Measurements from ENCODE around the gene ADCYAP1R1. TPM values are rescaled to one million over a fixed set of nuclear protein-coding genes. Genes with fewer than 3 reads are reported as not detected.

Gene ADCYAP1R1
- total RNA-seq, result not detected
- not detected for total RNA-seq (2013)

DNA sequence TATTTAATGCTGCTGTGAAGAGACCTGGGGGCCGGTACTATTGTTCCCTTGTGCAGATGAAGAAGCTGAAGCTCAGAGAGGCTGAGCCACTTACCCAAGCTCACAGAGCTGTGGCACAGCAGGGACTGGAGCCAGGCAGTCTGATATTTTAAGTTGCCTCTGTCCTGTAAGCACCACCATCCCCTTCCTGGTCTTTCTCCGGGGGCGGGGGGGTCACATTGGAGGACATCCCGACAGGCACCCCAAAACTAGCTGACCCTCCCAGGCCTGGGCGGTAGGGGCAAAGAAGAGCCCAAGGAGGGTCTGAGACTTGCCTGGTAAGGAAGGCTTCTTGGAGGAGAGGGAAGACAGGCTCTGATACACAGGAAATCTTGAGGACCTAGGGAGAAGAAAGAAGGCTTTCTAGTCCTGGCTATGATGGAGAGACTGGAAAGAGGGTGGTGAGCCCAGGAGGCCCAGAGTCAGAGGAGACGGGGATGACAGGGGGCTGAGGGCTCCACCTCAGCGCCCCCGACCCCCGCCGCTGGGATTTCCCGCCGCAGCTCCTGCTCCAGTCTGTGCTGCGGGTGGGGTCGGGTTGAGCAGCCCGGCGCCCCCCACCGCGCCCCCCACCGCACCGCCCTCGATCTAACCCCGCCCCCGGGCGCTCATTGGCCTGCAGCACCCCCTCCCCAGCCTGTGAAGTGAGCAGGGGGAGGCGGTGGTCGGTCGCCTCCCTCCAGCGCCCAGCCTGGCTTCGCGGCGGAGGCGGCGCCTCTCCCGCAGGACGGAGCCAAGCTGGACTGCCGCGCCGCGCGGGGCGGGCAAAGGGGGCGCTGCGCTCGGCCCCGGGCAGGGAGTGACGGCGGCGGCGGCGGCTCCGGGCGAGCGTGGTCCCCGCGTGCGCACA, at the start of gene ADCYAP1R1:
Gene ADCYAP1R1, plus strand, starts transcription at position 711 of the 889 bp plus-strand sequence. CDS start 10,957 bp downstream, outside the sequence.
- WGBS (ENCODE audit: insufficient coverage), result 8% methylated on average over 46 of the region's 56 CpGs
- no peak within 1 kb of the TSS for H3K27ac Mint-ChIP-seq
- Histone ChIP-seq H3K27ac (ENCODE audit: low read length) (no peak within 1 kb of the TSS), H3K9me3 (ENCODE audit: control insufficient read depth, insufficient read depth, low read length) (no peaks in the 10 kb centered on the region), H3K4me1 (ENCODE audit: control insufficient read depth, insufficient read depth, low read length) (no peaks in the 10 kb centered on the region), H3K36me3 (ENCODE audit: control insufficient read depth, insufficient read depth, low read length) (no peaks in the 10 kb centered on the region), H3K27me3 (ENCODE audit: control insufficient read depth, insufficient read depth, low read length) (peaks cover 5% of the 10 kb centered on the region), H3K4me3 (ENCODE audit: low read length) (no peak within 1 kb of the TSS)
- no peak within 1 kb of the TSS for H3K4me3 Mint-ChIP-seq
- TF ChIP-seq, protein P1, sequence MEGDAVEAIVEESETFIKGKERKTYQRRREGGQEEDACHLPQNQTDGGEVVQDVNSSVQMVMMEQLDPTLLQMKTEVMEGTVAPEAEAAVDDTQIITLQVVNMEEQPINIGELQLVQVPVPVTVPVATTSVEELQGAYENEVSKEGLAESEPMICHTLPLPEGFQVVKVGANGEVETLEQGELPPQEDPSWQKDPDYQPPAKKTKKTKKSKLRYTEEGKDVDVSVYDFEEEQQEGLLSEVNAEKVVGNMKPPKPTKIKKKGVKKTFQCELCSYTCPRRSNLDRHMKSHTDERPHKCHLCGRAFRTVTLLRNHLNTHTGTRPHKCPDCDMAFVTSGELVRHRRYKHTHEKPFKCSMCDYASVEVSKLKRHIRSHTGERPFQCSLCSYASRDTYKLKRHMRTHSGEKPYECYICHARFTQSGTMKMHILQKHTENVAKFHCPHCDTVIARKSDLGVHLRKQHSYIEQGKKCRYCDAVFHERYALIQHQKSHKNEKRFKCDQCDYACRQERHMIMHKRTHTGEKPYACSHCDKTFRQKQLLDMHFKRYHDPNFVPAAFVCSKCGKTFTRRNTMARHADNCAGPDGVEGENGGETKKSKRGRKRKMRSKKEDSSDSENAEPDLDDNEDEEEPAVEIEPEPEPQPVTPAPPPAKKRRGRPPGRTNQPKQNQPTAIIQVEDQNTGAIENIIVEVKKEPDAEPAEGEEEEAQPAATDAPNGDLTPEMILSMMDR (IDR thresholded peaks at IDR 0.05), result no peak
- intact Hi-C loops (cut with micrococcal nuclease), result no loop called here
- ATAC-seq (no peak), DNase-seq (no peak)
- no peaks in the 10 kb centered on the region for H3K36me3 Mint-ChIP-seq
- H3K9me3 Mint-ChIP-seq, result no peaks in the 10 kb centered on the region
- peaks cover 31 to 46% of the 10 kb centered on the region in 2 donors for H3K27me3 Mint-ChIP-seq (ENCODE audit: low read depth in 2 of 2)
- no peaks in the 10 kb centered on the region for H3K4me1 Mint-ChIP-seq

DNA sequence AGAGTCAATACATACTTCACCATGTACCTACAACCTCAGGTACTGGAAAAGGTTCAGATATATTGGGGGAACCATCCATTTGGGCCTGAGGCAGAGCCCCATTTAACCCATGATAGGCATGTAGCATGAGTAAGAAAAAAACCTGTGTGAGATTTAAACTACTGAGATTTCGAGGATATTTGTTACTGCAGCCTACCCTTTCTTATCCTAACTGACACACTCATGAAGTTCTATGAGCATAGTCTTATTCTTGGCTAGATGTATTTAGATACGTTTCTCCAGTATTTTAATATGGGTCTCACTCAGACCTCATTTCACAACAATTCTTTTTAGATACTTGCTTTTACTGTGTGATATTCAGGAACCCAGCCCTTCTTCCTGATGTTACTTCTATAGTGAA, 49.0 kb upstream of the ADCYAP1R1 start:
- Mint-ChIP-seq H3K27ac (no peak overlapping the region), H3K36me3 (no peaks in the 10 kb centered on the region), H3K9me3 (no peaks in the 10 kb centered on the region), H3K27me3 (ENCODE audit: low read depth in 2 of 2) (peaks cover 7 to 12% of the 10 kb centered on the region in 2 donors), H3K4me1 (peaks cover 0 to 8% of the 10 kb centered on the region in 2 donors), H3K4me3 (no peak overlapping the region)
- H3K4me1 ChIP-seq (ENCODE audit: control insufficient read depth, insufficient read depth, low read length), result no peaks in the 10 kb centered on the region
- H3K27me3 ChIP-seq (ENCODE audit: control insufficient read depth, insufficient read depth, low read length), result no peaks in the 10 kb centered on the region
- no peak overlapping the region for H3K4me3 ChIP-seq (ENCODE audit: low read length)
- intact Hi-C loops (cut with micrococcal nuclease), result no loop called here
- H3K27ac ChIP-seq (ENCODE audit: low read length), result no peak overlapping the region
- TF ChIP-seq, protein P1 (IDR thresholded peaks at IDR 0.05), result no peak
- no peaks in the 10 kb centered on the region for H3K36me3 ChIP-seq (ENCODE audit: control insufficient read depth, insufficient read depth, low read length)
- H3K9me3 ChIP-seq (ENCODE audit: control insufficient read depth, insufficient read depth, low read length), result no peaks in the 10 kb centered on the region
- no CpG with 5 or more reads among the region's 2 CpGs for WGBS (ENCODE audit: insufficient coverage)
- DNase-seq (no peak), ATAC-seq (no peak)

DNA sequence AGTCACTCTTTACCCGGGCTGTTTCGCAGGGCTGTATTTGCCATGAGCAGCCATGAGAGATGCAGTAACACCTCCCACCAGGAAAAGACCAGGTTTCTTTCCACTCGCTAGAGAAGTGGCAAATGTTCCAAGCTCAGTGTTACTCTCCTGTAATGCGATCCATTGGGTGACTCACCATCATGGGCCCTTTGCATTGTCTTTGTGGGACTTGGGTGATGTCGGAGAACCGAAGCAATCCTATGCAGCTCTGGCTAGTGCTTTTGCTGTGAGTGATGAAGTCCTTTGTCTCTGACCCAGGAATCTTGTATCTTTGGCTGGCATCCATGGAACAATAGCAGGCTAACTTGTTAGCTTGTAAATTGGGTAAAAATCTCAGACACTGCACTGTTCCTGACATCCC, 48.4 kb upstream of the ADCYAP1R1 start:
- intact Hi-C loops (cut with micrococcal nuclease), result no loop called here
- TF ChIP-seq, protein P1 (IDR thresholded peaks at IDR 0.05), result no peak

More for the DNA sequence above, 48.4 kb upstream of the ADCYAP1R1 start:
- Mint-ChIP-seq H3K27me3 (ENCODE audit: low read depth in 2 of 2) (peaks cover 10 to 17% of the 10 kb centered on the region in 2 donors), H3K4me3 (no peak overlapping the region), H3K36me3 (no peaks in the 10 kb centered on the region), H3K4me1 (peaks cover 0 to 8% of the 10 kb centered on the region in 2 donors), H3K9me3 (no peaks in the 10 kb centered on the region), H3K27ac (no peak overlapping the region)
- ATAC-seq, result no peak
- no peak for DNase-seq
- H3K9me3 ChIP-seq (ENCODE audit: control insufficient read depth, insufficient read depth, low read length), result no peaks in the 10 kb centered on the region
- no peaks in the 10 kb centered on the region for H3K27me3 ChIP-seq (ENCODE audit: control insufficient read depth, insufficient read depth, low read length)
- no peaks in the 10 kb centered on the region for H3K4me1 ChIP-seq (ENCODE audit: control insufficient read depth, insufficient read depth, low read length)
- no peak overlapping the region for H3K4me3 ChIP-seq (ENCODE audit: low read length)
- no peaks in the 10 kb centered on the region for H3K36me3 ChIP-seq (ENCODE audit: control insufficient read depth, insufficient read depth, low read length)
- WGBS (ENCODE audit: insufficient coverage), result 93% methylated on average over 6 of the region's 6 CpGs
- no peak overlapping the region for H3K27ac ChIP-seq (ENCODE audit: low read length)

All from natural killer cell (primary cell).